ENCODE measurements around the gene RPIA. TPM values are rescaled to one million over a fixed set of nuclear protein-coding genes. Genes with fewer than 3 reads are reported as not detected.

RPIA gene
- total and polyA plus RNA-seq, 2 donors (not counting 1 experiment from before 2014, with no cell fraction given): 6.4 to 9.4 TPM

GRCh38 chr2:88729061-88729745 is 37.7 kb downstream of the RPIA start:
- no peaks in the 10 kb centered on the region for H4K20me1 ChIP-seq (ENCODE audit: control insufficient read depth, extremely low read depth, insufficient read depth, low read length)
- H3K4me3 ChIP-seq (replicated peaks in 1 of 4; ENCODE audit: control extremely low read depth in 1 of 4, insufficient read depth in 1 of 4, low read depth in 3 of 4, low read length in 4 of 4): no peak overlapping the region
- no peak overlapping the region for H3K4me2 ChIP-seq (ENCODE audit: extremely low read depth, insufficient read depth, low read length)
- DNase-seq (ENCODE audit: low read depth in 2 of 2): peak; percentile 19 to 79
- no peaks in the 10 kb centered on the region for H3K36me3 ChIP-seq (ENCODE audit: control insufficient read depth, insufficient read depth, low read length)
- H3K4me1 ChIP-seq (ENCODE audit: control insufficient read depth, extremely low read depth, insufficient read depth, low read length): no peaks in the 10 kb centered on the region
- no peak for TF ChIP-seq EZH2 (IDR thresholded peaks at IDR 0.05; ENCODE audit: low read length, missing control alignments)
- TF ChIP-seq CTCF (conservative IDR thresholded peaks at IDR 0.05 in 1 of 2, IDR thresholded peaks at IDR 0.05 in 1 of 2; ENCODE audit: low read depth in 1 of 2, low read length in 2 of 2): no peak
- no peak overlapping the region for H3K27ac ChIP-seq (ENCODE audit: insufficient read depth, low read length)
- H3K79me2 ChIP-seq (ENCODE audit: control insufficient read depth, insufficient read depth, low read length): no peaks in the 10 kb centered on the region
- no peaks in the 10 kb centered on the region for H3K9me3 ChIP-seq (ENCODE audit: control insufficient read depth, insufficient read depth, low read depth, low read length)
- H3K27me3 ChIP-seq (ENCODE audit: control insufficient read depth, insufficient read depth, low read length): no peaks in the 10 kb centered on the region
- H2AFZ ChIP-seq (ENCODE audit: low read length): no peak overlapping the region
- H3K9ac ChIP-seq (ENCODE audit: insufficient read depth, low read length): no peak overlapping the region

GRCh38 chr2:88733155-88733902 is 41.9 kb downstream of the RPIA start:
- Histone ChIP-seq H3K27me3 (ENCODE audit: control insufficient read depth, insufficient read depth, low read length) (no peaks in the 10 kb centered on the region), H3K4me3 (replicated peaks in 1 of 4; ENCODE audit: control extremely low read depth in 1 of 4, insufficient read depth in 1 of 4, low read depth in 3 of 4, low read length in 4 of 4) (no peak overlapping the region), H3K79me2 (ENCODE audit: control insufficient read depth, insufficient read depth, low read length) (no peaks in the 10 kb centered on the region), H3K4me2 (ENCODE audit: extremely low read depth, insufficient read depth, low read length) (no peak overlapping the region), H4K20me1 (ENCODE audit: control insufficient read depth, extremely low read depth, insufficient read depth, low read length) (no peaks in the 10 kb centered on the region), H3K4me1 (ENCODE audit: control insufficient read depth, extremely low read depth, insufficient read depth, low read length) (no peaks in the 10 kb centered on the region), H3K9ac (ENCODE audit: insufficient read depth, low read length) (no peak overlapping the region), H2AFZ (ENCODE audit: low read length) (no peak overlapping the region), H3K36me3 (ENCODE audit: control insufficient read depth, insufficient read depth, low read length) (no peaks in the 10 kb centered on the region), H3K9me3 (ENCODE audit: control insufficient read depth, insufficient read depth, low read depth, low read length) (no peaks in the 10 kb centered on the region), H3K27ac (ENCODE audit: insufficient read depth, low read length) (no peak overlapping the region)
- TF ChIP-seq EZH2 (IDR thresholded peaks at IDR 0.05; ENCODE audit: low read length, missing control alignments) (no peak), CTCF (conservative IDR thresholded peaks at IDR 0.05 in 1 of 2, IDR thresholded peaks at IDR 0.05 in 1 of 2; ENCODE audit: low read depth in 1 of 2, low read length in 2 of 2) (no peak)
- no peak for DNase-seq (ENCODE audit: low read depth in 2 of 2)

- no peak overlapping the region for H3K4me3 ChIP-seq (replicated peaks in 1 of 4; ENCODE audit: control extremely low read depth in 1 of 4, insufficient read depth in 1 of 4, low read depth in 3 of 4, low read length in 4 of 4)
- H3K27me3 ChIP-seq (ENCODE audit: control insufficient read depth, insufficient read depth, low read length): no peaks in the 10 kb centered on the region
- no peaks in the 10 kb centered on the region for H3K36me3 ChIP-seq (ENCODE audit: control insufficient read depth, insufficient read depth, low read length)
- DNase-seq (ENCODE audit: low read depth in 2 of 2): no peak
- no peak for TF ChIP-seq EZH2 (IDR thresholded peaks at IDR 0.05; ENCODE audit: low read length, missing control alignments)
- no peak for TF ChIP-seq CTCF (conservative IDR thresholded peaks at IDR 0.05 in 1 of 2, IDR thresholded peaks at IDR 0.05 in 1 of 2; ENCODE audit: low read depth in 1 of 2, low read length in 2 of 2)
- no peak overlapping the region for H3K27ac ChIP-seq (ENCODE audit: insufficient read depth, low read length)
- no peaks in the 10 kb centered on the region for H3K4me1 ChIP-seq (ENCODE audit: control insufficient read depth, extremely low read depth, insufficient read depth, low read length)
- H3K9me3 ChIP-seq (ENCODE audit: control insufficient read depth, insufficient read depth, low read depth, low read length): no peaks in the 10 kb centered on the region
- H4K20me1 ChIP-seq (ENCODE audit: control insufficient read depth, extremely low read depth, insufficient read depth, low read length): no peaks in the 10 kb centered on the region
- H2AFZ ChIP-seq (ENCODE audit: low read length): no peak overlapping the region
- no peak overlapping the region for H3K9ac ChIP-seq (ENCODE audit: insufficient read depth, low read length)
- no peak overlapping the region for H3K4me2 ChIP-seq (ENCODE audit: extremely low read depth, insufficient read depth, low read length)
- H3K79me2 ChIP-seq (ENCODE audit: control insufficient read depth, insufficient read depth, low read length): no peaks in the 10 kb centered on the region
These were observed 43.7 kb downstream of the RPIA start for GRCh38 chr2:88735133-88735532.
